GM23338 (cell line): Measurements from ENCODE around the gene TAF6L. TPM values are rescaled to one million over a fixed set of nuclear protein-coding genes. Genes with fewer than 3 reads are reported as not detected.

Source experiments
- CREB1 ChIP-seq: fragments of 250-450 bp; sonication (Bioruptor Pico); IDR thresholded peaks from 2 replicates; pipeline ENCODE4 v1.5.0; 2020; ENCODE audit warnings: low read depth, mild to moderate bottlenecking, moderate library complexity
- CTCF ChIP-seq, 2 experiments: fragments of 200-600 bp in 1 of 2; sonication (generic) in 1 of 2; conservative IDR thresholded peaks; 2 replicates each; pipeline versions ENCODE4 v1.5.1 to v1.6.1; 2016 to 2017; ENCODE audit warnings: antibody characterized with exemption in 2 of 2, low read depth in 2 of 2, mild to moderate bottlenecking in 2 of 2, moderate library complexity in 1 of 2
- EZH2 ChIP-seq: fragments of 200-600 bp; sonication (generic); IDR thresholded peaks from one replicate; pipeline ENCODE4 v1.8.0; 2017; ENCODE audit warnings: antibody characterized with exemption, mild to moderate bottlenecking, low read depth; ENCODE audit not compliant: unreplicated experiment
- EZH2phosphoT487 ChIP-seq: fragments of 200-600 bp; sonication (generic); IDR thresholded peaks from one replicate; pipeline ENCODE4 v1.8.1; 2018; ENCODE audit warnings: antibody characterized with exemption; ENCODE audit not compliant: unreplicated experiment
- JUNB ChIP-seq: IDR thresholded peaks from one replicate; pipeline ENCODE4 v1.6.1; 2016; ENCODE audit warnings: antibody characterized with exemption; ENCODE audit not compliant: unreplicated experiment
- POLR2AphosphoS5 ChIP-seq: IDR thresholded peaks from 2 replicates; pipeline ENCODE4 v1.6.1; 2016; ENCODE audit warnings: antibody characterized with exemption, low read depth
- STAT1 ChIP-seq: IDR thresholded peaks from one replicate; pipeline ENCODE4 v1.6.1; 2016; ENCODE audit warnings: antibody characterized with exemption; ENCODE audit not compliant: unreplicated experiment
- ZNF114 ChIP-seq: fragments of 250-450 bp; sonication (Bioruptor Pico); IDR thresholded peaks from 2 replicates; pipeline ENCODE4 v1.5.0; 2020; ENCODE audit warnings: mild to moderate bottlenecking, moderate library complexity
- ZNF331 ChIP-seq: fragments of 250-450 bp; sonication (Bioruptor Pico); IDR thresholded peaks from 2 replicates; pipeline ENCODE4 v1.5.0; 2020; ENCODE audit warnings: low read depth, mild to moderate bottlenecking, moderate library complexity
- polyA plus RNA-seq: library from polyadenylated mRNA; unstranded; fragments of >200 nt; fragmentation: Nextera tagmentation; extraction: Ambion mirVana; gene quantifications from 2 replicates; pipeline ENCODE4 v1.2.1, GENCODE V29; 2016
- total RNA-seq: library from RNA; depleted of rRNA; stranded (reverse); fragments of >200 nt; shearing (Covaris generic); gene quantifications from 2 replicates; pipeline ENCODE4 v1.2.3, GENCODE V29; 2014
- TF ChIP-seq, protein P1 (sequence below): fragments of 250-450 bp; sonication (Bioruptor Pico); IDR thresholded peaks from 2 replicates; pipeline ENCODE4 v1.5.0; 2020; ENCODE audit warnings: mild to moderate bottlenecking, moderate library complexity
- TF ChIP-seq, protein P2 (sequence below): IDR thresholded peaks from 2 replicates; pipeline ENCODE4 v1.6.1; 2016; ENCODE audit warnings: antibody characterized with exemption

Gene TAF6L
- total and polyA plus RNA-seq, 2 experiments from 2014 or later = 21.8 to 30.6 TPM

DNA sequence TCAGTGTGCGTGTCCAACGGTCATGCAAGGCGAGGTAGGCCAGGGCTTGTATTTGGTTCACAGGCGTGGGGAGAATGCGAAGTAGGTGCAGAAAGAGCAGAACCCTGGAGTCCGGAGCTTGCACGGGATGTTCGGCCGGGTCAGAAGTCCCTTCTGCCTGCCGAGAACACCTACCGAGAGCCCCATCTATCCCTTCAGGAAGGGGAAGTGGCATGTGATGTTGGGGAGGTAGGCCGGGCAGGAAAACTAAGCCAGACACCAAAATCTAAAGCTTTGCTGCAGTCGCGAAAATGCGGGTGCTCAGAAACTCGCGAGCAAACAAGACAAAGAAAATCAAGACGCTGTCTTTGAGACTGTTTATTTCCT, 435 bp upstream of the TAF6L start (continued):
- TF ChIP-seq, protein P1, sequence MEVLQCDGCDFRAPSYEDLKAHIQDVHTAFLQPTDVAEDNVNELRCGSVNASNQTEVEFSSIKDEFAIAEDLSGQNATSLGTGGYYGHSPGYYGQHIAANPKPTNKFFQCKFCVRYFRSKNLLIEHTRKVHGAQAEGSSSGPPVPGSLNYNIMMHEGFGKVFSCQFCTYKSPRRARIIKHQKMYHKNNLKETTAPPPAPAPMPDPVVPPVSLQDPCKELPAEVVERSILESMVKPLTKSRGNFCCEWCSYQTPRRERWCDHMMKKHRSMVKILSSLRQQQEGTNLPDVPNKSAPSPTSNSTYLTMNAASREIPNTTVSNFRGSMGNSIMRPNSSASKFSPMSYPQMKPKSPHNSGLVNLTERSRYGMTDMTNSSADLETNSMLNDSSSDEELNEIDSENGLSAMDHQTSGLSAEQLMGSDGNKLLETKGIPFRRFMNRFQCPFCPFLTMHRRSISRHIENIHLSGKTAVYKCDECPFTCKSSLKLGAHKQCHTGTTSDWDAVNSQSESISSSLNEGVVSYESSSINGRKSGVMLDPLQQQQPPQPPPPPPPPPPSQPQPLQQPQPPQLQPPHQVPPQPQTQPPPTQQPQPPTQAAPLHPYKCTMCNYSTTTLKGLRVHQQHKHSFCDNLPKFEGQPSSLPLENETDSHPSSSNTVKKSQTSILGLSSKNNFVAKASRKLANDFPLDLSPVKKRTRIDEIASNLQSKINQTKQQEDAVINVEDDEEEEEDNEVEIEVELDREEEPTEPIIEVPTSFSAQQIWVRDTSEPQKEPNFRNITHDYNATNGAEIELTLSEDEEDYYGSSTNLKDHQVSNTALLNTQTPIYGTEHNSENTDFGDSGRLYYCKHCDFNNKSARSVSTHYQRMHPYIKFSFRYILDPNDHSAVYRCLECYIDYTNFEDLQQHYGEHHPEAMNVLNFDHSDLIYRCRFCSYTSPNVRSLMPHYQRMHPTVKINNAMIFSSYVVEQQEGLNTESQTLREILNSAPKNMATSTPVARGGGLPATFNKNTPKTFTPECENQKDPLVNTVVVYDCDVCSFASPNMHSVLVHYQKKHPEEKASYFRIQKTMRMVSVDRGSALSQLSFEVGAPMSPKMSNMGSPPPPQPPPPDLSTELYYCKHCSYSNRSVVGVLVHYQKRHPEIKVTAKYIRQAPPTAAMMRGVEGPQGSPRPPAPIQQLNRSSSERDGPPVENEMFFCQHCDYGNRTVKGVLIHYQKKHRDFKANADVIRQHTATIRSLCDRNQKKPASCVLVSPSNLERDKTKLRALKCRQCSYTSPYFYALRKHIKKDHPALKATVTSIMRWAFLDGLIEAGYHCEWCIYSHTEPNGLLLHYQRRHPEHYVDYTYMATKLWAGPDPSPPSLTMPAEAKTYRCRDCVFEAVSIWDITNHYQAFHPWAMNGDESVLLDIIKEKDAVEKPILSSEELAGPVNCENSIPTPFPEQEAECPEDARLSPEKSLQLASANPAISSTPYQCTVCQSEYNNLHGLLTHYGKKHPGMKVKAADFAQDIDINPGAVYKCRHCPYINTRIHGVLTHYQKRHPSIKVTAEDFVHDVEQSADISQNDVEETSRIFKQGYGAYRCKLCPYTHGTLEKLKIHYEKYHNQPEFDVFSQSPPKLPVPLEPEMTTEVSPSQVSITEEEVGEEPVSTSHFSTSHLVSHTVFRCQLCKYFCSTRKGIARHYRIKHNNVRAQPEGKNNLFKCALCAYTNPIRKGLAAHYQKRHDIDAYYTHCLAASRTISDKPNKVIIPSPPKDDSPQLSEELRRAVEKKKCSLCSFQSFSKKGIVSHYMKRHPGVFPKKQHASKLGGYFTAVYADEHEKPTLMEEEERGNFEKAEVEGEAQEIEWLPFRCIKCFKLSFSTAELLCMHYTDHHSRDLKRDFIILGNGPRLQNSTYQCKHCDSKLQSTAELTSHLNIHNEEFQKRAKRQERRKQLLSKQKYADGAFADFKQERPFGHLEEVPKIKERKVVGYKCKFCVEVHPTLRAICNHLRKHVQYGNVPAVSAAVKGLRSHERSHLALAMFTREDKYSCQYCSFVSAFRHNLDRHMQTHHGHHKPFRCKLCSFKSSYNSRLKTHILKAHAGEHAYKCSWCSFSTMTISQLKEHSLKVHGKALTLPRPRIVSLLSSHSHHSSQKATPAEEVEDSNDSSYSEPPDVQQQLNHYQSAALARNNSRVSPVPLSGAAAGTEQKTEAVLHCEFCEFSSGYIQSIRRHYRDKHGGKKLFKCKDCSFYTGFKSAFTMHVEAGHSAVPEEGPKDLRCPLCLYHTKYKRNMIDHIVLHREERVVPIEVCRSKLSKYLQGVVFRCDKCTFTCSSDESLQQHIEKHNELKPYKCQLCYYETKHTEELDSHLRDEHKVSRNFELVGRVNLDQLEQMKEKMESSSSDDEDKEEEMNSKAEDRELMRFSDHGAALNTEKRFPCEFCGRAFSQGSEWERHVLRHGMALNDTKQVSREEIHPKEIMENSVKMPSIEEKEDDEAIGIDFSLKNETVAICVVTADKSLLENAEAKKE = no peak
- TF ChIP-seq CREB1 (CRISPR knock-in tag) = no peak
- no peak for TF ChIP-seq POLR2AphosphoS5
- TF ChIP-seq, protein P2, sequence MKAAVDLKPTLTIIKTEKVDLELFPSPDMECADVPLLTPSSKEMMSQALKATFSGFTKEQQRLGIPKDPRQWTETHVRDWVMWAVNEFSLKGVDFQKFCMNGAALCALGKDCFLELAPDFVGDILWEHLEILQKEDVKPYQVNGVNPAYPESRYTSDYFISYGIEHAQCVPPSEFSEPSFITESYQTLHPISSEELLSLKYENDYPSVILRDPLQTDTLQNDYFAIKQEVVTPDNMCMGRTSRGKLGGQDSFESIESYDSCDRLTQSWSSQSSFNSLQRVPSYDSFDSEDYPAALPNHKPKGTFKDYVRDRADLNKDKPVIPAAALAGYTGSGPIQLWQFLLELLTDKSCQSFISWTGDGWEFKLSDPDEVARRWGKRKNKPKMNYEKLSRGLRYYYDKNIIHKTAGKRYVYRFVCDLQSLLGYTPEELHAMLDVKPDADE = no peak
- no peak for TF ChIP-seq JUNB
- TF ChIP-seq EZH2 = no peak
- TF ChIP-seq EZH2phosphoT487 = no peak
- no peak for TF ChIP-seq ZNF114
- no peak for TF ChIP-seq STAT1
- no peak for TF ChIP-seq ZNF331 (CRISPR knock-in tag)
- TF ChIP-seq CTCF (conservative IDR thresholded peaks at IDR 0.05; ENCODE audit: low read depth in 2 of 2) = no peak
